HL-60/S4 treated with retinoic acid at 250 ng/mL for 4 days and 3 days (cell line): Measurements from ENCODE around the gene PRR9.
"Not testable (repeated sequence)": the region's sequence is repeated elsewhere in the genome, so short reads cannot be mapped to it uniquely, and the experiment has no call there.

ENCODE experiments used
- in situ Hi-C: fragments of 300-500 bp; cut with MboI; formaldehyde crosslinking; loops from 2 replicates; pipeline ENCODE4 v1.7.0; 2022; ENCODE audit warnings: low sequenced_read_pairs

Gene PRR9, protein sequence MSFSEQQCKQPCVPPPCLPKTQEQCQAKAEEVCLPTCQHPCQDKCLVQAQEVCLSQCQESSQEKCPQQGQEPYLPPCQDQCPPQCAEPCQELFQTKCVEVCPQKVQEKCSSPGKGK

DNA sequence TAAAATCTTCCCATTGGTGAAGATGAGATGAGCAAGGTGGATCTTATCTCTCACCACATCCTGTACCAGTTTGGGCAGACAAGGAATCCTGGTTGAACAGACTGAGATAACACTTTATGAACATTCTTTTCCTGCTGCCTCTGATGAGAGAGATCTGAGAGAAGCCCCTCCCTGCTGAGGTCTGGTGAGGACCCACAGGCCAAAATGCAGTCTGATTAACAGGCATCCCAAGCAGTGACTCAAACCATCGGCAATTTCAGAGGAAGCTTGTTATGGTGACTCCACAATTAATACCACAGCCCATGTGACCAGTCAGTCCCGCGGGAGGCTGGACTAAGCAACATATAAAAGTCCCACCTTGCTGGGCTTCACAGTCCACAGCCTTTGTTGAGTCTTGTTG is at the start of gene PRR9:
Gene PRR9, plus strand, starts transcription at position 373 of the 400 bp plus-strand sequence. CDS start 561 bp downstream, outside the sequence.
- in situ Hi-C loops: no loop called here

DNA sequence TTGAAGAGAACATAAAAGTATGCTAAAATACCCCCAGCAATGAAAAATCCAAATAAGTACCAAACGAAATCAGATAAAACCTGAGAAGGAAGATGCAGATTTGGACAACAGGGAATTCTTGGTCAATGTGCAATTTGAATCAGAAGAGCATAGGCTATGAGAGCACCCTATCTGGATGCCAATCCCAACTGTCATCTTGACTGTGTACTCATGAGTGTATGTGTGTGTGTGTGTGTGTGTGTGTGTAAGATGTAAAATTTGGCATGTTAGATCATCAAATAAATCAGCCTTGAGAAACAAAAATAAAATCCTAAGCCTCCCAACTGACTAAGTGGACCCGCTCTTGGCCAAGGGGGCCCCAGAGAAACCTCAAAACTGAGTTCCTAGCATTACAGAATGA is 48.7 kb upstream of the PRR9 start:
- in situ Hi-C loops: no loop called here

DNA sequence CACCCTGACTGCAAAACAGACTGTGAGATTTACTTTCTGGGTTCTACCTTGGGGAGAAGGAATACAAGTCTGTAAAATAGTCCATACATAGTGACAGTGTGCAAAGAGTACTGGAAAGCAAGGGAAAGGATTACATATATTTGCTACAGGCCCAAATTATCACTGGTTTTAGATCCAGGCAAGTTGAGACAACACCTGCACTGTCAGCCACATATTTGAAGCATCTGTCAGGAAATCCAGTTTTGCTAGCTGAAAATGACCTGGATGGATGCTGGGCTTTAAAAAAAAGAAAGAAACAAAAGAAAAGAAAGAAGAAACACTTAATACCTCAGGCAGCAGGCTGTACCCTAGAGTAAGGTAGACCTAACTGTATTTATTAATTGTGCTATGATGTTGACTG is 42.8 kb upstream of the PRR9 start:
- in situ Hi-C loops: no loop called here

DNA sequence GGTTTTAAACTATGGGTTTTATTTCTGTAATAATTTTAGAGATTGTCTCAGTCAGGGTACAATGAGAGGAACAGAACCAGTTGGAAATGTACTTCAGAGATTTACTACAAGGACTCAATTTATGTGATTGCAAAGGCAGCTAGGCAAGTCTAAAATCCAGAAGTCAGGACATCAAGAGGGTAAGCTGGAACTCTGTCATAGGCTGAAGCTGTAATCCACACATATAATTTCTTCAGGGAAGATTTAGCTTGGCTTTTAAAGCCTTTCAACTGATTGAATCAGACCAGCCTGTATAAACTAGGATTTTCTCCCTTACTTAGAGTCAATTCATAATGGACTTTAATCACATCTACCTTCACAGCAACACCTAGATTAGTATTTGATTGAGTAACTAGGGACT is 38.5 kb upstream of the PRR9 start:
- in situ Hi-C loops: no loop called here

DNA sequence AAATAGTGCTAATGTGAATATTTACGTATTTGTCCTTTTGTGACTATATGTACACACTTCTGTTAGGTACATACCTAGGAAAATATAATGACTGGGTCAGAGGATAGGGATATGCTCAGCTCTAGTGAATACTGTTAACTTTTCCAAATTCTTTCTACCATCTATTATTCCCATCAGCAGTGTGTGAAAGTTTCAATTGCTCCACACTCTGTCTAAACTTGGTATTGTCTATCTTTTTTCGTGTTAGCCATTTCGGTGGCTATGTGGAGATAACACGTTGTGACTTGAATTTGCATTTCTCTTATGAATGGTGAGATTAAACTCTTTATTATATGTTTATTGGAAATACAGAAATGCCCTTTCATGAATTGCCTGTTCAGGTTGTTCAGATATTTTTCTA is 36.8 kb upstream of the PRR9 start:
- in situ Hi-C loops: no loop called here

DNA sequence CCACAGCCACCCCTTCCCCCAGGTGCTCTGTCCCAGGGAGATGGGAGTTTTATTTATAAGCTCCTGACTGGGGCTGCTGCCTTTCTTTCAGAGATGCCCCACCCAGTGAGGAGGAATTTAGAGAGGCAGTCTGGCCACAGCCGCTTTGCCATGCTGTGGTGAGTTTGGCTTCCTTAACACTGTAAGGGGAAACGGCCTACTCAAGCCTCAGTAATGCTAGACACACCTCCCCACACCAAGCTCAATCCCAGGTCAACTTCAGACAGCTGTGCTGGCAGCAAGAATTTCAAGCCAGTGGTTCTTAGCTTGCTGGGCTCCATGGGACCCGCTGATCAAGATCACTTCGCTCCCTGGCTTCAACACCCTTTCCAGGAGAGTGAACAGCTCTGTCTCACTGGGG is 29.1 kb upstream of the PRR9 start:
- in situ Hi-C loops: not testable (repeated sequence)

DNA sequence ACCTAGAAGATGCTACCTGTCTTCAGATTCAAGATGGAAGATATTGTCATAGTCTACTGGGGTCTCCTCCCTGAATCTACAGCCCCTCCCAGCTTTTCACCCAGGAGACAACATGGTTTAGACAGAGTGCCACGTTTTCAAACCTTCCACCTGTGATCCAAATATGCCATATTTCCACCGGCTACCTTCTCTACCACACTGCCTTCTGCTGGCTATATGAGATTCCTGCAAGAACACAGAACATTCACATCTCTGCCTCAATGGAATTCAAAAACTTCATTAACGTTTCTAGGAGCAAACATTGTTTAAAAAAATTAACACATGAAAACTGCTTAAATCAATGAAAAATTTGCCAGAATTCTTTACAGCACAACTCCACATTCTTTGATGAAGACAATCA is 27.0 kb upstream of the PRR9 start:
- in situ Hi-C loops: no loop called here

DNA sequence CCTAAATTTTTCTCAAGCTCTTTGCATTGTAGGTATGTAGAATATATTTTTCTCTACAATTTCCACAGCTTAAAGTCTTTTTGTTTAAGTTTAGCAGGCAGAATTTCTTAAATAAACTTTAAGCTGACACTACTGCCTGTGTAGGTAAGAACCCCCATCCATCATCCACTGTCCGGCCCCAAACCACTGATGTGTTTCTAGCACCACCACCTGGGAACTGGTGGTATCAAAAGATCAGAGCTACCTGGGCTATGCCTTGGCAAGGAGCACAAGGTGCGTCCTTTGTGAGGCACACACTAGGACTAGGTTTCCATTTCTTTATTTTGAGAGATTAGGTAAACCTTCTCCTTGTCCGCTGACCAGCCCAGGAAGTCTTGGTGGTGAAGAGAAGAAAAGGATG is 24.7 kb upstream of the PRR9 start:
- in situ Hi-C loops: no loop called here

DNA sequence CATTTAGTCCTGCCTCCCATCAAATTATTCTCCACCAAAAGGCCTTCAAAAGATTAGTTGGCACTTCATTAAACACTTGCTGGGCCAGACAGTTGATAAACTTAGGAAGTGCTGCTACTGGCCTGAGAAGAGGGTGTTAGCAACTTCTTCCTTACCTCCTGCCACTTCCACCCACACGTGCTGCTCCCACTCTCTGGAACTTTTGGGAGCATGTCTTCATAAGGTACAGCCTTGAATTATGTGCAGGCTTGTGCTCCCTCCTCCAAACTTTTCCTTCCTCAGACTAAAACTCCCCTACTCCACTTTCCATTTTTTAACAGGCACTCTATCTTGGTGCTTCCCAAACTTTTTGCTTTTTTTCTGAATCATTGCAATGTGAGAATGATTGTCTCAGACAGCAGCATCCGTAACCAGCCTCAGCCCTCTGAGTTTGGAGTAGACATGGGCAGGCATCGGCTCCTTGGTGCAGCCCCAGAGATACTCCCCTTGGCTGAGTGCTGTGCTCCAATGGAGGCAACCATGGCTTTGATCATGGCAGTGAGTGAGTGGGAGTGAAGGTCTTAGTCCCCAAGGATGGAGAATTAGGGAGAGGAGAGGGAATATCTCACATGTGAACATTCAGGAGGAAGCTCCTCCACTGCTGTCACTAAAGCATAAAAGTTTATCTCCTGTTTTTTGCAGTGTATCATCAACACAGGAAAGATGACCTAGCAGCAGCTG is 22.9 kb upstream of the PRR9 start:
- in situ Hi-C loops: no loop called here

DNA sequence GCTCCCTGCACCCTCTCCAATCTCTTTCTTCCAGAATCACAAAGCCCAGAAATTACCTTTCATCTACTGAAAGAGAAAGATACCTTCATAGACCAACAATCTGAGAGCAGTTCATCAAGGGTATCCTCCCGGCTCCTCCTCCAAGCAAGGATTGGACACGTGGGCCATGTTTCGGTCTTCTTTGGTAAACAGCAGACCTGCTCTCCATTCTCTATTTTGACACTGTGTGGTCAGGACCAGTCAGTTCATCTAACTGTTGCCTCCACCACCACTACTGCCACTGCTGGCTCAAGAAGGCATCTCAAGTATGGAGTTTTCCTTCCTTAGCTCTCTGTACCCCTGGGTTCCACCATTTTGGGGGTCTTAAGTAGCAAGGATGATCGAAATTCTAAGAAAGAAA is 22.2 kb upstream of the PRR9 start:
- in situ Hi-C loops: no loop called here

DNA sequence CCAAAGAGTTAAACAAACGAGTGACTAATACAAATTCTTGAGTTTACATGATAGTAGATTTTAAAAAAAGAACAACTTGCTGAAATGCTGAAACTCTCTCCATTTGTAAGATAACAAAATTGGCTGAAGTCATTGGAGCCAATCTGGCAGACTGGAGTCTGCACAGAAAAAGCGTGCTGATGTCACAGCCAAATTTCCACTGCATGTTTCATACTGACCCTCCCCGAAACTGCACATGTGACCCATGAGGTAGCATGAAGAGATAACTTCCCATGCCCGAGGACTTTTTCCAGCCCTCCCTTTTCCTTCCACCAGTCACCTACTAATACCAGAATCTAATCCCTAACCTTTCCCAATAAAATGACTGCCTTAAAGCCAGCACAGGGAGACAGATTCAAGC is 15.4 kb upstream of the PRR9 start:
- in situ Hi-C loops: no loop called here

DNA sequence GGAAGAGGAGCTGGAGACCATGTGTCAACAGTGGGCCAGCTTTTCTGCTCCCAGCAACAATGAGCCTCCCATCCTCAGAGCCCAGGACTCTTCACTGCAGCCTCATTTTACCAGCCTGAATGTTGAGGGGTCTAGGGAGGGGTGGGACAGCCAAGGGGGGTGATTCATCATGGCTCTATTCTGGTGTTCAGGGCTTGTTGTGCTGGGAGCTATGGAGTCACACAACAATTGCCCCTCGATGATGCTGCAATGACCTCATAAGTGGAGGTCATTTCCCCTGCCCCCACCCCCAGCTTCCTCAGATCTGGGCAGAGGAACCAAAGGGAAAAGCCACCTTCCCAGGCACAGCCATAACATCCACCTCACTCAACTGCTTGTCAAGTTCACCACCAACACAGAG is 14.3 kb upstream of the PRR9 start, which contains the start of gene LELP1:
Gene LELP1, plus strand, starts transcription at position 301 of the 400 bp plus-strand sequence. CDS start 1,278 bp downstream, outside the sequence.
- in situ Hi-C loops: no loop called here

DNA sequence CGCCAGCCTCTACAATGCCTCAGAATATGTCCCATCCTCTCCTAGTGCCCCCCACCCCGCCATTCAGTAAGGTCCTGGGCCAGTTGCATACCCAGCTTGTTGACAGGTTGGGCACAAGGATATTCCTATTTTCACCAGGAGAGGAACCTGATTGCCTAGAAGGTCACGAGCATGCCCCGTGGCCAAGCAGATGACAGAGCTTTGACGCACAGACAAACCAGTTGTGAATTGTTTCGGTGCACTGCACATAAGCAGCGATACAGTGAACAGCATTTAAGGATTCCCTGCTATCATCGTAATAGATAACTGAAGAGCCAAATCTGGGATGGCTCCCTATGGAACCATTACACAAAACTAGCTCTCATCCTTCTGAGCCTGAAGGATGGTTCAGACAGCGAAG is 10.8 kb upstream of the PRR9 start:
- in situ Hi-C loops: no loop called here

DNA sequence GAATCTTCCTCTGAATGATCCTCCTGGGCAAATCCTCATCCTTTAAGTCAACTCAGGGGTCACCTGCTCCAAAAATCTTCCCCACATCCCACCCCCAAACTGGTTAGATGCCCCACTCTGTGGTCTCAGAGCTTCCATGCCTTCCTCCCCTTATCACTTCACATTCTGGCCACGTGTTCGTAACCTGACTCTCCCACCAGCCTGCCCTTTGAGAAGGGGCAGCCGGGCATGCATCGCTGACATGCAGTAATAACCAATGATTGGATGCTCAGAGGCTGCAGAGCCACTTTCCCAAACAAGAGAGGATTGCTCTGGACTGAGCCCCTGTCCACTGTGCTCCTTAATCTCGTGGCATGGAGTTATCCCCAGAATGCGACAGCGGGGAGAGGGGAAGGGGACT is 7.2 kb upstream of the PRR9 start:
- in situ Hi-C loops: no loop called here

DNA sequence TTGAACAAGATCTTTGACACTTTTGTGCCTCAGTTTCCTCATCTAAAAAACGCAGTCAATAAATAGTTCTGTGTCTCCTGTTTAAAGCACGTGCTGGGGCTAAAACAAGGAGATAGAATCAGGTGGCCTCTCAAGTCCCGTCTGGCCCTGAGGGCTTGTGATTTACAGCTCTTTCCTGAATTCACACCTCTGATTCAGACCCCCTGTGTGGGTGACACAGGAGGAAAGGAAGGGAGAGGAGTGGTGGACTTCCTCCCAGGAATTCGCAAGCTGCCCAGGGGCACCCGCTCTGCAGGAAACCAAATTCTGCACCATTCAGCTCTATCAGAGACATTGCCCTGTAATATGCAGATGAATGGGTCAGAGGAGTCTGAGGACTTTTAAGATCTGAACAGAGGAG is 5.2 kb upstream of the PRR9 start:
- in situ Hi-C loops: no loop called here

DNA sequence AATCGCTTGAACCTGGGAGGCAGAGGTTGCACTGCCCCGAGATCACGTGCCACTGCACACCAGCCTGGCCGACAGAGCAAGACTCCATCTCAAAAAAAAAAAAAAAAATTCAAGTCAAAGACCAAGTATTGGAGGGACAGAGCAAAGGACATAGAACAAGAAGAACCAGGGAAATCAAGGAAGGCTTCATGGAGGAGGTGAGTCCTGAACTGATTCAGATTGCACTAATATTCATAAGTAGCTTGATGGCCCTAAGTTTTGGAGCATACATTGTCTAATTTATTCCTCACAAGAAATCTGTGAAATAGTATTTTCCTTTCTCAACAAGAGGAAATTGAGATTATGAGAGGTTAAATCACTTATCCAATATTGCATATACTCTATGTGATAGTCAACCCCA is 3.9 kb upstream of the PRR9 start:
- in situ Hi-C loops: no loop called here

DNA sequence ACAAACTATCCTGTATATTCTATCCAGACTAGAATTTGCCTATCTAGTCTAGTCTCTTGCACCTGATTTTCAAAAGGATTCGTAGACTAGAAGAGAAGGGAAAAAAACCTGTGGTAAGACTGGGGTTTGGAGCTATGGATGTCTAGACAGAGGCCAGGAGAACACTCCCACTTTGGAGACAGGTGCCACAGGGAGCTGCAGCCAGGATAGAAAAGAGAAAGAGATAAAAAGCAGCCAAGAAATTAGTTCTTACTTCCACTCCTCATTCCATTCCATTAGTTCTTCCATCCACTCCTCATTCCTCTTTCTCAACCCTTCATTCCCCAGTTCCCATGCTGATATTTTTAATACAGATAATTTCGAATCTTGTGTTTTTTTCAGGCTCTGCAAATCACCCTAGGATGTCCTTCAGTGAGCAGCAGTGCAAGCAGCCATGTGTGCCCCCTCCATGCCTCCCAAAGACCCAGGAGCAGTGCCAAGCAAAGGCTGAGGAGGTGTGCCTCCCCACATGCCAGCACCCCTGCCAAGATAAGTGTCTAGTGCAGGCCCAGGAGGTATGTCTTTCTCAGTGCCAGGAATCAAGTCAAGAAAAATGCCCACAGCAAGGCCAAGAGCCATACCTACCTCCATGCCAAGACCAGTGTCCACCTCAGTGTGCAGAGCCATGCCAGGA is 496 bp downstream of the PRR9 start:
- in situ Hi-C loops: no loop called here

DNA sequence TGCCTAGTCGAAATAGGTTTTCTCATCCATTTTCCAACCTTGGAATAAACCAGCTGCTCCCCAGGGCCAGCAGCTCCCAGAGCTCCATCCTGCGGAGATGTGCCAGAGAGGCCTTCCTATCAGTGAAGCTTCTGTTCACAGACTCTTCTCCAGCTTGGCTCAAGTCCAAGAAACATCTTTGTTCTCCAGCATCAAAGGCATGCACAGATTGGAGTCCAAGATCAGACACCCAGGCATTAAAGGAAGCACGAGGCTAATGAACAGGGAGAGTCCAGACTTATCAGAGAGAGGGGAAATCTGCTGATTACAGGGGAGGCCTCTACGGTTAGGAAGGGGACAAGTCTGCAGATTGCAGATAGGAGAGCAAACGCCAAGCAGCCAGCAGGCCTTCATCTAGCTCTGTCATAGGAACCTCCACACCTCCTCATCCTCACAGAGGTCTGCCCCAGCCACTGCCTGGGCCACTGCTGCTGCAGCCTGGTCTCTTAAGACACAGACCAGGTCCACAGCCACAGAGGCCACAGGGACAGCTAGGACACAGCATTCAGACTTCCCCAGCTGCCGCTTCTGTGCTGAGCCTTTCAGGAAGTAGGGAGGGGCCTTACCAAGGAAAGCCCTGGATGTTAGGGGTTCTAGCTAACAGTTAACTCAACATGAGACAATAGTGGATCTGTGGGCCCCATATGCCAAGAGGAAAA is 3.4 kb downstream of the PRR9 start:
- in situ Hi-C loops: no loop called here

DNA sequence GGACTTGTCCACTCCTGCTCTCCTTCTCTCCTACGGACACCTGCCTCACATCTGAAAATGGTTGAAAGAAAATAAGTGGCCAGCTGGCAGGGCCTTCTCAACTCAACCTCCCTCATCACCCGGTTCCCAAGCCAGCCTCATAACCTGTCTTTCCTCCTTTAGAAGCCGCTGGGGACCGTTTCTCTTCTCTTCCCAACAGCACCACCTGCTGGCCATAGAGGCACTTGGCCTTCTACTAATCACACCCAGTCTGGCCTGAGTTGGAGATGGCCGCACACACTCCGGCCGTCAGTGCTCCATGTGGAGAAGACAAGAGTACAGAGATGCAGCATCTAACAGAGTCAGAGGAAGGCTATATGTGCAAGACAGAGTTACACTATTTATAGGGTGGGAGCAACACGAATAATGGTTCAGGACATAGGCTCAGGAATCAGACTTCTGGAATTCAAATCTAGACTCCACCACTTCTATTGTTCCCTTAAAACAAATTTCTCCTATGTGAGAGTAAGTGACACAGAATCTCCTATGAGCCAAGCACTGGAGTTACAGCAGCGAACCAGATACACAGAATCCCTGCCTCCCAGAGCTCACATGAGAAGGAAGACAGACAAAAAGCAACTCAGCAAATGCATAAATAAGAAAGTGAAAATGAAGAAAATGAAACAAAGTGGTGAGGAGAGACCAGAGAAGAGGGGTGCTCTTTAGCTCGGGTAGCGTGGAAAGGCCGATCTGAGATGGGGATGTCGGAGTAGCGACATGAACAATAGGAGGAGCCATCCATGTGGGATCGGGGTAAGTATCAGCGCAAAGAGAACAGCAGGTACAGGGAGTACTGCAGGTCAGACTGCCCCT is 5.9 kb downstream of the PRR9 start:
- in situ Hi-C loops: not testable (repeated sequence)

DNA sequence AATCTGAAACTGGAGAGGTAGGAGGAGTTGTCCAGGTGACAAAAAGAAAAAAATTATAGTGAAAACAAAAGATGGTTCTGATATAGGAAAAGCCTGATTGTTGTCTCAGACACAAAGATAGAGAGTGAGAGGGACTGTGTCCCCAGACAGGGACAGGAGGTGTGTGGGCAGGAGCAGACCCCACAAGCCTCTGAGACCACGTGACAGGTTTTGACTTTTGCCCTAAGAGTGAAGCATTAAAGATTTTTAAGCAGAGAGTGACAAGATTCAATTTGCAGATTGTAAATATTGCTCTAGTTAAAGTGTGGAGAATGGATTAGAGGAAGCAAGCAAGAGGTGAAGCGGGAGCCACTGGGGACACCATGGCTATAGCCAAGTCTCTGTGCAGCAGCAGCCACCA is 10.4 kb downstream of the PRR9 start:
- in situ Hi-C loops: no loop called here

DNA sequence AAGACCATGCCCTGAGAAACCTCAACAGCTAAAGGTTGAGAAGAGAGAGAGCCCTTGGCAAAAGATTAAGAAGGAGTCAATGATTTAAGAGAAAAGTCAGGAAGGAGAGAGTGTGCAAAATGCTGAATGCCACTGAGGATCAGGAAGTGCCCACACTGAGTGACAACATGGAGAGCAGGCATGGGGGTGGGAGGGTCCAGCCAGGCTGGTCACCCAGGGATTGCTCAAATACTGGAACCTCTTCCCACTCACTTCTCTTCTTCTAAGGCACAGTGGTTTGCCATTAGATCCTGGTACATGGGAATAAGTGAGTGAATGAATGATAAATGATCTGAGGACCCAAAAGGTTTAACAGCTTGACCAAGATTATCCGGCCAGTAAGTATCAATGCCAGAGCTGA is 11.1 kb downstream of the PRR9 start:
- in situ Hi-C loops: no loop called here
